GM19463 (cell line): ENCODE measurements around the gene MFAP3.
"Not testable (repeated sequence)": the region's sequence is repeated elsewhere in the genome, so short reads cannot be mapped to it uniquely, and the experiment has no call there.

Source experiments
- ATAC-seq: cut with Tn5 transposase; IDR thresholded peaks from one replicate; pipeline ENCODE4 v1.9.1; 2021; ENCODE audit warnings: mild to moderate bottlenecking, moderate library complexity; ENCODE audit not compliant: unreplicated experiment

Gene MFAP3

GRCh38 chr5:154038707-154039457 lies at the start of gene MFAP3, which contains the start of gene FAM114A2:
MFAP3 (plus strand) TSS chr5:154038967; CDS start chr5:154049723, 10,756 bp downstream.
FAM114A2 (minus strand) TSS chr5:154038910; CDS start chr5:154034953, 3,957 bp downstream.
- peak; percentile 98 for ATAC-seq

- ATAC-seq: no peak
Measured at GRCh38 chr5:153991168-153991567, 47.6 kb upstream of the MFAP3 start.

DNA sequence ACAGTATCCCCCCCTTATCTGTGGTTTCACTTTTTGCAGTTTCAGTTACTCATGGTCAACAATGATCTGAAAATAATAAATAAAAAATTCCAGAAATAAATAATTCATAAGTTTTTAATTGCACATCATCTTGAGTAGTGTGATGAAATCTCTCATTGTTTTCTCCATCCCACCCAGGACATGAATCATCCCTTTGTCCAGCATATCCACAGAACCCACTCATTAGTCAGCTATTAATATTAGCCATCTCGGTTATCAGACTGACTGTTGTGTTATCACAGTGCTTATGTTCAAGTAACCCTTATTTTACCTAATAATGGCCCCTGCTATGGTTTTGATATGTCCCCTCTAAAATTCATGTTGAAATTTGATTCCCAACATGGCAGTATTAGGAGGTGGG lies 40.8 kb upstream of the MFAP3 start:
- ATAC-seq: no peak

- no peak for ATAC-seq
Measured at GRCh38 chr5:153998768-153999167, 40.0 kb upstream of the MFAP3 start.

DNA sequence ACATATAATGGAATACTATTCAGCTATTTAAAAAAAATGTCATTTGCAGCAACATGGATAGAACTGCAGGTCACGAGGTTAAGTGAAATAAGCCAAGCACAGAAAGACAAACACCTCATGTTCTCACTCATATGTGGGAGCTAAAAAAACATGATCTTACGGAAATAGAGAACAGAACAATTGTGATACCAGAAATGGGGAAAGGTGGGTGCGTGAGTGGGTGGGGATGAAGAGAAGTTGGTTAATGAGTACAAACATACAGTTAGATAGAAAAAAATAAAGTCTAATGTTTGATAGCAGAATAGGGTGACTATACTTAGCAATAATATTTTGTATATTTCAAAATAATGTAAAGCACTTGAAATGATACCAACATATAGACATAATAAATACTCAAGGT lies 38.8 kb upstream of the MFAP3 start:
- ATAC-seq: no peak

GRCh38 chr5:154000703-154001102 lies 38.1 kb upstream of the MFAP3 start:
- ATAC-seq: no peak

DNA sequence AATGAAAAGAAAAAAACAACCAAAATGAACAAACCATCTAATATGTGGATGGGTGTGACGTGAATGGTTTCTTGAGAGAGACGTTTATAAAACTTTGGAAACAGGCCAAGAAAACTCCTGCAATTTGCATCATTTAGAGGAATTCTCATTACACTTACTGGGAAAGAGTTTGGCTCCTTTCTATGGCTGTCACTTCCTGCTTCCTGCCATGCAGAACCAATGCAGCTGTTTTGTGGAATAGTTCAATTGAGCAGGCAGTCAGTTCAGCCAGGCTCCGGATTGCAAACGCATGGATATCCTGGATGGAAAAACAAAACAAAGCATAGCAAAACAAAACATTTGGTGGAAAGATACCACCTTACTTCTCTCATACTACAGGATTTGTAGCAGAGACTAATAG lies 36.7 kb upstream of the MFAP3 start:
- ATAC-seq: no peak

- ATAC-seq: no peak
Measured at GRCh38 chr5:154002511-154003020, 36.2 kb upstream of the MFAP3 start.

DNA sequence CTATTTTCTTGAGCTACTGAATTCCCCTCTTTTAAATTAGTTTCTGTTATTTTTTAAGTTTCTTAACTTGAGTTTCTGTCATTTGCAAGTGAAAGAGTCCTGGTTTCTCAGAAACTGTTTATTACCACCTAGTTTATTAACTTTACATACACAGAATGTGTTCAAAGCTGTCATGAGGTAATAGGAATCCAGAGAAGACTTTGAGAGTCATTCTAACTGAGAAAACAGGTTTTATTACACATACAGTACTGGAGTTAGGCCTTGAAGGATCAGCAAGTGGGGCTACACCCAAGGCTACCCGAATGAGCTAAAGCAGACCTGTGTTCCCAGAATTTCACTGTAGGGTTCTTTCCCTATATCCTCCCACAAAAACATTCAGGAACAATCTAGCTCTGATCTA lies 33.1 kb upstream of the MFAP3 start:
- no peak for ATAC-seq

DNA sequence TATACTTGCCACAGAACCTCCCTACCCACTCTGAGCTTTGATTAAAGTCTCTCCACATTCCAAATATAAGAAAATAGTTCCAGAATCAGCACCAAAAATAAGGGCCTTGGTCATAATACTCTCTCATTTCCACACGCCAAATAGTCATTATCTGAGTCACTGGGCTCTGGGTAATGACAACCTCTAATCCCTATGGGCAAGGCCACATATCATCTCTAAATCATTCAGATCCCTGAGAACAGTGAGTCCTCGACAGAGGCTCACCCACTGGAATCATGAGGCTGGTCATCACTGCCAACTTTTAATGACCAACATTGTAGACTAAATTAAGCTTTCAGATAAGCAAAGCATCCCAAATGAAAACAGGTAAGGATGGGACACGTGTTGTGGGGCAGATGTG lies 28.1 kb upstream of the MFAP3 start:
- ATAC-seq: no peak

- ATAC-seq: no peak
Measured at GRCh38 chr5:154015071-154015693, 23.6 kb upstream of the MFAP3 start.

DNA sequence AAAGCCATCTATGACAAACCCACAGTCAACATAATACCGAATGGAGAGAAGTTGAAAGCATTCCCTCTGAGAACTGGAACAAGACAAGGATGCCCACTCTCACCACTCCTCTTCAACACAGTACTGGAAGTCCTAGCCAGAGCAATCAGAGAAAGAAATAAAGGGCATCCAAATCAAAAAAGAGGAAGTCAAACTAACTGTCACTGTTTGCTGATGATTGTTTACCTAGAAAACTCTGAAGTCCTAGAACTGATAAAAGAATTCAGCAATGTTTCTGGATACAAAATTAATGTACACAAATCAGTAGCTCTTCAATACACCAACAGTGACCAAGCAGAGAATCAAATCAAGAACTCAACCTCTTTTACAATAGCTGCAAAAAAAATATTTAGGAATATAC lies 19.8 kb upstream of the MFAP3 start:
- ATAC-seq: not testable (repeated sequence)

DNA sequence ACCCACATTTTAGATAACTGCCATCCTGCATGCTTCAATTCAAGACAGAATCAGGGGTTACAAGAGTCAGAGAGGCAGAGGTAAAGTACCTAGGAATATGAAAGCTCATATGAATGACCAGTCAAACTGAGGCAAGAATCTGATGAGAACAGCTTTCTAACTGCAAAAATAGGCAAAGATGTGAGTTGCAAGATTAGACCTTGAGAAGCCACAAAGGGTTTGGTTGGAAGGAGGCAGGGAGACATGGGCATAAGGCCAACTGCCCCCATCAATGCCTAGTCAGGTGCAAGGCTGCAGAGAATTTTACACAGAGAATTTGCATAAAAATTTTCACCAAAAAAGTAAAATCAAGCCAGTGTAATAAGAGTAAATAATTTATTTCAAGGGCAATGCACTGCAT lies 12.8 kb upstream of the MFAP3 start:
- ATAC-seq: no peak

DNA sequence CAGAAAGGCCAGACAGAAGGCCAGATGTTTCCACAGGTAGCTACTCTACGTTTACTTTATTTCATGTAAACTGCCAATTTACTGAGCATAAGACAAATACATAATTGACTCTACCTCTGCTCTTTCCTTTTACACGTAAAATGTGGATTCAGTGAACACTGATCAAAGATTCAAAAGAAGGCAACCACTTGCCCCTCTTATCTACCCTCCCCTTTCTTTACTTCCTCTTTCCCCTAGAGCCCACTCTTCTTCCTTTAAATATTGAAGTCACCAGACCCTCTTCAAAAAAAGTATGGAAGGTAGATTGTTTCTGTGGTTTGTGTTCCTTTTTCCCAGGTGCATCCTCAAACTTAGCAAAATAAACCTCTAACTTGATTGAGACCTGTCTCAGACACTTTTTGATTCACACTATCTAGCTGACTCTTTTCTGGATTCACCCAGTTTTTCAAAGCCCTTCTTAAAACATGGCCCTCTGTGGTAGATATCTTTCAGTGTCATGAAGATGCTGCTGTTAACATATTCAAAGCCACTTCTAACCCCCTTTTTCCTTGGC lies 6.8 kb upstream of the MFAP3 start:
- ATAC-seq: no peak

DNA sequence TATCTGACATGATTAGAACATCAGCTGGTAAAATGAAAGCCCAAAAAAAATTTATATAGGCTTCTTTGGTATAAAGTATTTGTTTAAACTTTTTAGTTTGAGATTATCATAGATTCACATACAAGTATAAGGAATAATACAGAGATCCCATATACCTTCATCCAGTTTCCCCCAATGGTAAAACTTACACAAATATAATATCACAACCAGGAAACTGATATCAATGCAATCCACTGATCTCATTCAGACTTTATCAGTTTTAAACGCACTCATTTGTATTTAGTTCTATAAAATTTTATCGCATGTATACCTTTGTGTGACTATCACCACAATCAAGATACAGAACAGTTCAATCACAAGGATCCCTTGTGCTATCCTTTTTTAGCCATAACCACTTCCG lies 3.8 kb upstream of the MFAP3 start:
- ATAC-seq: no peak

GRCh38 chr5:154038261-154038706 lies 483 bp upstream of the MFAP3 start:
- ATAC-seq: peak; percentile 31

DNA sequence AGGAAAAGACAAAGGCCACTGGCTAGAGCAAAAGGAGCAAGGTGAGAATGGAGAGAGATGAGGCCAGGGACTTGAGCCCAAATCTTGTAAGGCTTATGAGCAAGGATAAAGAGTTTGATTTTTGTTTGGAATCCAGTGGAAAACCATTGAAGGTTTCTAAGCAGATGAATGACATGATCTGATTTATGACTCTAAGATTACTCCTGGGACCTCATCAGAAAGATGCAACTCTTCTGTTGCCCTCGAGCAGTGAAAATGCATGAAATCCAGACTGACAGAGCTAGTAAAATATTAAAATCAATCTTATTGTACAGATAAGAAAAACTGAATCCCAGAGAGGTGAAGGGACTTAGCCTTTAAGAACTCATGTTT lies 677 bp downstream of the MFAP3 start:
- no peak for ATAC-seq

DNA sequence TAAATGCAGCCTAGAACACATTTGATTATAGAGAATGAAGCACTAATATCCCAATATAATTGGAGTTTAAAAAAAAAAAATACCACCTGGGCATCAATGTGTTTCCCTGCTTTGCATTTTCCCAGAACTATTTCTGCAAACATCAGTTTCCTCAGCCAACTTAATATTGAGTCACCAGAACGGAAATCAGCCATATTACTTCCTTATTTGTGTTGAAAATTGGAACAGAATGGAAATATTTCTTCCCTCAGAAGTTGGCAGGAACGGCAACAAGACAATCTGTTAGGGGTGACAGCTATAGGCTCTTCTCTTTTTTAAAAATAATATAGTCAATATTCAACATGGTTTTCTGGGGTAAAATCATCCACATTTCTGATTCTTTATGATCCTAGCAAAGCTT lies 4.0 kb downstream of the MFAP3 start:
- no peak for ATAC-seq

- no peak for ATAC-seq
Measured at GRCh38 chr5:154044099-154044498, 5.3 kb downstream of the MFAP3 start.

- ATAC-seq: no peak
Measured at GRCh38 chr5:154044581-154044980, 5.8 kb downstream of the MFAP3 start.

DNA sequence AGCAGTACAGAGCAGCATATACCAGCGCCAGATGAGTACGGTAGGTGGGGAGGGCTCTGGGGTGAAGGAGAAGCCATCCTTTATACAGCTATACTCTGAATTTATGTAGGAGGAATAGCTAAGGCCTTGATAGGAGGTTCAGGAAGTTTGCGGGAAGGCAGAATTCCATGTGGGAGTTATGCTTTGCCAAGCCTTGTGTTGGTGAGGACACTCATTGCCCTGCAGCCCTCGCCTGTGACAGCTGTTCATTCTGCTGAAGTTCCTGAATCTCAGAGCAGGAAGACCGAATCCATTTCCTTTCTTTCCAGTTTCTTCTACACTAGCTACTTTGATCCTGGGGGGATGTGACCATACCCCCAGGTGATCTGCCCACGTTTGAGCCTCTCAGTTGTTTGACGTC lies 7.7 kb downstream of the MFAP3 start:
- no peak for ATAC-seq

DNA sequence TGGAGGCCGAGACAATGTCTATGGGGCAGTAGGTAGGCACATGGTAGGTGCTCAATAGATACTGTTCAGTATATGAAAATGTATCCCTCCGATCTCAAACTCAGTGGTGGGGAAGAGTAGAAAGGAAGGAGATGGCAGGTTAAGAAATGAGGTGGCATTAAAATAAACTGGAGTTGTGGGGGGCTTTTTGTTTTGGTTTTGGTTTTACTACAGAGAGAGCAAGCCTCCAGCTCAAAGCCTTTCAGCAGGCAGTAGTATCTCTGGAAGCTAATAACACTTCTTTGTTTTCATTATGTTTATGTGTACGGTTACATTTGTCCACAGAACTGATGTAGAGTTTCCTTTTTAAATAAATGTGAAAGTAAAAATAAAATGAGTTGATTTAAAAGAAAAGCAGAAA lies 8.6 kb downstream of the MFAP3 start:
- no peak for ATAC-seq
